ENCODE data around the gene PLB1. TPM values are rescaled to one million over a fixed set of nuclear protein-coding genes. Genes with fewer than 3 reads are reported as not detected.

PLB1 gene, protein sequence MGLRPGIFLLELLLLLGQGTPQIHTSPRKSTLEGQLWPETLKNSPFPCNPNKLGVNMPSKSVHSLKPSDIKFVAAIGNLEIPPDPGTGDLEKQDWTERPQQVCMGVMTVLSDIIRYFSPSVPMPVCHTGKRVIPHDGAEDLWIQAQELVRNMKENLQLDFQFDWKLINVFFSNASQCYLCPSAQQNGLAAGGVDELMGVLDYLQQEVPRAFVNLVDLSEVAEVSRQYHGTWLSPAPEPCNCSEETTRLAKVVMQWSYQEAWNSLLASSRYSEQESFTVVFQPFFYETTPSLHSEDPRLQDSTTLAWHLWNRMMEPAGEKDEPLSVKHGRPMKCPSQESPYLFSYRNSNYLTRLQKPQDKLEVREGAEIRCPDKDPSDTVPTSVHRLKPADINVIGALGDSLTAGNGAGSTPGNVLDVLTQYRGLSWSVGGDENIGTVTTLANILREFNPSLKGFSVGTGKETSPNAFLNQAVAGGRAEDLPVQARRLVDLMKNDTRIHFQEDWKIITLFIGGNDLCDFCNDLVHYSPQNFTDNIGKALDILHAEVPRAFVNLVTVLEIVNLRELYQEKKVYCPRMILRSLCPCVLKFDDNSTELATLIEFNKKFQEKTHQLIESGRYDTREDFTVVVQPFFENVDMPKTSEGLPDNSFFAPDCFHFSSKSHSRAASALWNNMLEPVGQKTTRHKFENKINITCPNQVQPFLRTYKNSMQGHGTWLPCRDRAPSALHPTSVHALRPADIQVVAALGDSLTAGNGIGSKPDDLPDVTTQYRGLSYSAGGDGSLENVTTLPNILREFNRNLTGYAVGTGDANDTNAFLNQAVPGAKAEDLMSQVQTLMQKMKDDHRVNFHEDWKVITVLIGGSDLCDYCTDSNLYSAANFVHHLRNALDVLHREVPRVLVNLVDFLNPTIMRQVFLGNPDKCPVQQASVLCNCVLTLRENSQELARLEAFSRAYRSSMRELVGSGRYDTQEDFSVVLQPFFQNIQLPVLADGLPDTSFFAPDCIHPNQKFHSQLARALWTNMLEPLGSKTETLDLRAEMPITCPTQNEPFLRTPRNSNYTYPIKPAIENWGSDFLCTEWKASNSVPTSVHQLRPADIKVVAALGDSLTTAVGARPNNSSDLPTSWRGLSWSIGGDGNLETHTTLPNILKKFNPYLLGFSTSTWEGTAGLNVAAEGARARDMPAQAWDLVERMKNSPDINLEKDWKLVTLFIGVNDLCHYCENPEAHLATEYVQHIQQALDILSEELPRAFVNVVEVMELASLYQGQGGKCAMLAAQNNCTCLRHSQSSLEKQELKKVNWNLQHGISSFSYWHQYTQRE (N-terminal part only)
- total RNA-seq (under 1 TPM in 1 of 2 experiments, not detected in 1; 0.34 TPM), polyA plus RNA-seq (under 1 TPM in 2 of 3 donors, not detected in 1; 0.29 to 0.34 TPM), total RNA-seq (0.32 to 13.6 (median 1.3) reads per million in 6 experiments)

DNA sequence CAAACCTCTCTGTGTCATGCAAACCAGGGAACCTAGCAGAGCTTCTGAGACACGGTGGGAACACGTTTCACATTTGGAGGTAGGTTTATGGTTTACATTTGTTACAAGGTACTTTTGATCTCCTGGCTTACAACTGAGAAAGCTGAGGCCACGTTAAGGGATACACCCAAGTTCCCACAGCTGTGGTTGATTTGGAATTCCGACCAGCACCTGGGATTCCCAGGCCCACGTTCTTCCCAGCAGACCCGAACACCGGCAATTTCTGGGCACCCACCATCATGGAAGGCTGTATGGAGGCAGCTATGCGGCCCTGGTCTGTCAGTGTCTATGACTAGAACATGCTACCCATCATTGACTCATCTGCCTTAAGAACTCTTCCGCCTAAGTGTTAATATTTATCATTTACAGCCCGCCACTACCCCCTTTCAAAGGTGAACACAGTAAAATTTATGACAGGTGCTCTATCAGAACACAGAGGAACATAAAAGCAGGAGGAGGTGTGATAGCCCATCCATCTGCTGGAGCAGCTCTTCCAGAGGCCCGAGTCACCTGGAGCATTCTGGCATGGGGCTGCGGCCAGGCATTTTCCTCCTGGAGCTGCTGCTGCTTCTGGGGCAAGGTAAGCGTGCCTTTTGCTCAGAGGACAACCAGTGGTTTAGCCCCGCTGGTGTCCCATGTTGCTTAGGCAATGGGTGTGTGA is at the start of gene PLB1:
Gene PLB1 (plus strand): TSS at position 510 of the 700 bp plus-strand sequence. CDS start 55 bp downstream, at position 565.
- H3K36me3 Mint-ChIP-seq: no peaks in the 10 kb centered on the region
- H3K27ac Mint-ChIP-seq: no peak within 1 kb of the TSS
- peaks cover 0 to 5% (median 0%) of the 10 kb centered on the region in 9 donors for H3K9me3 Mint-ChIP-seq
- peaks cover 0 to 6% (median 0%) of the 10 kb centered on the region in 5 donors for H3K27me3 Mint-ChIP-seq
- DNase-seq (no peak), ATAC-seq (no peak)
- no peaks in the 10 kb centered on the region for H3K4me1 Mint-ChIP-seq
- POLR2A ChIA-PET: no interaction called here
- H3K4me3 Mint-ChIP-seq: no peak within 1 kb of the TSS

DNA sequence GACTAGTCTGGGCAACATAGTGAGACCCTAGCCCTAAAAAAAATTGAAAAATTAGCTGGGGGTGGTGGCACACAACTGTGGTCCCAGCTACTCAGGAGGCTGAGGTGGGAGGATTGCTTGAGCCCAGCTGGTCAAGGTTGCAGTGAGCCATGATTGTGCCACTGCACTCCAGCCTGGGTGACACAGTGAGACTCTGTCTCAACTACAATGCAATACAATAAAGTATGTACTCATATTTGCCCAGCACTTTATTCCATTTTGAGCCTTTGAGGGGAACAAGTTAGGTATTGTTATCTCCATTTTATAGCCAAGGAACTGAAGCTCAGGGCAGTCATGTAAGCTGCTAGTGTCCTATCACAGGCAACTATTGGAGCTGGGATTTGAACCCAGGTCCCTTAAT is 49.3 kb upstream of the PLB1 start:
- Mint-ChIP-seq H3K27me3 (peaks cover 0 to 2% (median 0%) of the 10 kb centered on the region in 5 donors), H3K4me1 (peaks cover 0 to 21% (median 2%) of the 10 kb centered on the region in 4 donors), H3K27ac (no peak overlapping the region), H3K36me3 (no peaks in the 10 kb centered on the region), H3K4me3 (no peak overlapping the region), H3K9me3 (no peaks in the 10 kb centered on the region)
- ATAC-seq (no peak), DNase-seq (no peak)
- POLR2A ChIA-PET: no interaction called here

DNA sequence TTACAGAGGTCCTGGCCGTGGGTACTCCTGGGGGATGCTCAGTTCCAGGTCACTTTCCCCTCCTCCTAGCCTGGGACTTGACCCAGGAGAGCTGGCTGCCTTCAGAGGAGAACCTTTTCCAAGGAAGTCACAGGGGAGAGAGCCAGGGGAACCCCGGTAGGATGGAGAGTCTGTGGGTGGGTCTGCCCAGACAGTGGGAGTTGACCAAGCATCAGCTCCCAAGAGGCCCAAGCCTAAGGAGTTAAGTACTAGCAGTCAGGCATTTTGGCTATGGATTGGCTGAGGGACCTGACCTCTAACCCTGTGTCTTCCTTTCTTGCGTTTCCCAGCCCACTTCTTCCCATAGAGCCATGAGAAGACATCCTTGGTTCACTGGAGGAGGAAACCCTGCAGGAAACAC is 48.8 kb upstream of the PLB1 start:
- DNase-seq (no peak), ATAC-seq (no peak)

DNA sequence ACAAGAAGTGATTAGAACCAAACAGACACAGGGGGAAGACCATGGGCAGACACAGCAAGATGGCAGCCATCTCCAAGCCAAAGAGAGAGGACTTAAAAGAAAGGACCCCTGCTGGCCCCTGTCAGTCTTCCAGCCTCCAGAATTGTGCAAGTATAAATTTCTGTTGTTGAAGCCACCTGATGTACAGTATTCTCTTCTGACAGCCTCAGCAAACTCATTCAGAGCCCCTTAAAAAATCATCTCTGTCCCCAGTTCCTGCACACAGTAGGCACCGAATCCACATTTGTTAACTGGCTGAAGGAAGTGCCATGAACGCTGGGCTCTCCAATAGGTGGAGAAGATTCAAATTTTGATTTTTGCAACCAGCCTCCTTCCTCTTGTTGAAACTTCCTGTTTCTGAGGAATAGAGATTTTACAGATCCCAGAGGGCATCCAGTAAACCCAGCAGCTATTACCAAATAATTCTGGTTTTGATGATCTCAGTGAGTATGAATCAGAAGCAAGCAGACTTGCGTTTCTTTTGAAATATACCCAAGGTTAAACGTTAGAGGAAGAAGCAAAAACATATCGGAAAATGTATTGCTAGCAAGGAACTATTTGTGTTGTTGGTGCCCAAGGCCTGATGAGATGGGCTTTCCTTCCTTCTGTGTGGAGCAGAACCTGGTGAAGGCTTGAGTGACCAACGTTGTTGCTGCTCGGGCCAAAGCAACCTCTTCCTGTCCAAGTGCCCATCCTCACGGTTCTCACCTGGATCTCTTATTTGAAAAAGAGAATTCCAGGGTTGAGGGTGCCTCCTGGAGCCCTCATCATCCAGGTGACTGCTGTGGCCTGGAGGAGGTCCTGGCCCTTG is 47.7 kb upstream of the PLB1 start:
- H3K9me3 Mint-ChIP-seq: no peaks in the 10 kb centered on the region
- H3K36me3 Mint-ChIP-seq: no peaks in the 10 kb centered on the region
- no peak overlapping the region for H3K4me3 Mint-ChIP-seq
- ATAC-seq (no peak), DNase-seq (no peak)
- H3K4me1 Mint-ChIP-seq: peaks cover 1 to 21% (median 6%) of the 10 kb centered on the region in 4 donors
- no peaks in the 10 kb centered on the region for H3K27me3 Mint-ChIP-seq
- peak overlapping the region in 3 of 10 donors; percentile 24 to 64 (median 32) for H3K27ac Mint-ChIP-seq
- POLR2A ChIA-PET: no interaction called here

More for the DNA sequence above, 48.8 kb upstream of the PLB1 start:
- peaks cover under 1 to 21% (median 2%) of the 10 kb centered on the region in 4 donors for H3K4me1 Mint-ChIP-seq
- no peaks in the 10 kb centered on the region for H3K36me3 Mint-ChIP-seq
- H3K4me3 Mint-ChIP-seq: no peak overlapping the region
- no peaks in the 10 kb centered on the region for H3K9me3 Mint-ChIP-seq
- POLR2A ChIA-PET: no interaction called here
- no peak overlapping the region for H3K27ac Mint-ChIP-seq
- no peaks in the 10 kb centered on the region for H3K27me3 Mint-ChIP-seq

DNA sequence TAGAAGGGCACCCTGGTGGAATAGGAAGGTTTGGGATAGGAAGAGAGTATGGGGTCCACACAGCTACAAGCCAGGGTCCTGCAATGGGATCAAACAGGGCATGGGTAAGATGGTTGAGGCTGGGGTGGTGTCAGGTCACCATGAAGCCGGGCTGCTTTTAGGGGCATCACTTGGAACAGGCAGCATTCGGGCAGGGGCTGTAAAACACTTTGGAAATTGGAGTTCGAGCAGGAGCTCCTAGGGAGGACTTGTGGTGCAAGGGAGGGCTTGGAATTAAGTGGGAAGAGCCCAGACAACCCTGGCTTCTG is 47.1 kb upstream of the PLB1 start:
- Mint-ChIP-seq H3K27me3 (no peaks in the 10 kb centered on the region), H3K4me1 (peaks cover 1 to 21% (median 6%) of the 10 kb centered on the region in 4 donors), H3K9me3 (peaks cover 0 to 1% (median 0%) of the 10 kb centered on the region in 9 donors), H3K4me3 (no peak overlapping the region), H3K36me3 (no peaks in the 10 kb centered on the region), H3K27ac (peak overlapping the region in 2 of 10 donors; percentile 28 to 32)
- POLR2A ChIA-PET: no interaction called here
- DNase-seq (no peak), ATAC-seq (no peak)

DNA sequence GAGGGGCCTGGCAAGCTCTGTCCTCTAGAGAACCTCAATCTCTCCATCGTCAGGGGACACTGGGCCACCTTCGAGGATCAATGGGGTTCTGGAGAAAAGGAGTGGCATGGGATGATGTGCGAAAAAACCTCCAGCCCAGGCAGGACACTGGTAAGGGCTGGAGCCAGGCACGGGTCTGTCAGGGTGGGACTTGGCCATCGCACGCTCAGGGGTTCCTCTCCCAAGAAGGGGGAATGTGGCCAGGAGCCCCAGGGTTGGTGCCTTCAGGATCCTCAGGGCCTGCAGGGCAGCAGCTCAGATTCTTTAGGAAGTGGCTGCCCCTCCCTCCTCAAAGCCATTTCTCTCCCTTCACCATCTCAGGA is 46.8 kb upstream of the PLB1 start:
- Mint-ChIP-seq H3K27ac (peak overlapping the region in 3 of 10 donors; percentile 24 to 44 (median 32)), H3K4me1 (peaks cover 1 to 21% (median 6%) of the 10 kb centered on the region in 4 donors), H3K27me3 (no peaks in the 10 kb centered on the region), H3K36me3 (no peaks in the 10 kb centered on the region), H3K4me3 (no peak overlapping the region), H3K9me3 (peaks cover 0 to 1% (median 0%) of the 10 kb centered on the region in 9 donors)
- ATAC-seq (no peak), DNase-seq (no peak)
- POLR2A ChIA-PET: no interaction called here

DNA sequence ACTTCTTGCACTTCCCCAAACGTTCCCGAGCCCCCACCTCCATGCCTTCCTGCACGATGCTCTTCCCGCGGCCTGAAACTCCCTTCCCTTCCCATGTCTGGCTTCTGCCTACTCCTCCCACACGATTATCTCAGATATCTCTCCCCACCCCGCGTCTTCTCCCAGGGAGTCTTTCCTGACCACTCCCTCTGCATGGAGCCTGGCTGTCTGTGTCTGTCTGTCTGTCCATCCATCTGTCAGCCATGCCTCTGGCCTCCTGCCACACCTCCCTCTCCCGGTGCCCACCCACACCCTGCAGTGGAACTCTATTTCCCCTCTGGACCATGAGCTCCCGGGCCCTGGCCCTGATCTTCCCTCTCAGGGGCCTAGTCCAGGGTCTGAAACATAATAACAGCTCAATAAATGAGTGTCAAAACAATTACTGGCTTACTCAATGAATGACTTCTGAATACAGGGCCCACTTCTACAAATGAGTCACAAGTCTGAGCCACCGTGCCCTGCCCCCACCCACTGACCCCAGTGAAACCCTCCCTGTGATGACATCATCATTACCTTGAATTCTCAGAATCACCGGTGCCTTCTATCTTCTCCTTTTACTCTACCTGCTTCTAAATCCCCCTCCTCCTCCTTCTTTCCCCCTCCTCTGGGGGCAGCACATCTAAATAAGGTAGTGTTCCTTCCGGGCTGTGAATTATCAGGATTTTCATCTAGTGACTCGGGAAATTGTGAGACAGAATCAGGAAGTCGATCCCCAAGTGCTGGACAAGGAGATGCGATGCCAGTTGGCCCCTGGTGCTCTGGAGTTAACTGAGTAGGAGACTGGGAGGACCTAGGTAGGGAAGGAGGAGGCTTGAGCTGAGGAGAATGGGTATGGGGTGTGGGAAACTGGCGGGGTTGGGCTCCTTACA is 46.1 kb upstream of the PLB1 start:
- H3K4me1 Mint-ChIP-seq: peaks cover 1 to 21% (median 6%) of the 10 kb centered on the region in 4 donors
- ATAC-seq (no peak), DNase-seq (no peak)
- peaks cover 0 to 1% (median 0%) of the 10 kb centered on the region in 9 donors for H3K9me3 Mint-ChIP-seq
- POLR2A ChIA-PET: no interaction called here
- H3K27me3 Mint-ChIP-seq: no peaks in the 10 kb centered on the region
- H3K27ac Mint-ChIP-seq: peak overlapping the region in 5 of 10 donors; percentile 11 to 82 (median 44)
- peak overlapping the region in 1 of 10 donors; percentile 36 for H3K4me3 Mint-ChIP-seq
- H3K36me3 Mint-ChIP-seq: no peaks in the 10 kb centered on the region

DNA sequence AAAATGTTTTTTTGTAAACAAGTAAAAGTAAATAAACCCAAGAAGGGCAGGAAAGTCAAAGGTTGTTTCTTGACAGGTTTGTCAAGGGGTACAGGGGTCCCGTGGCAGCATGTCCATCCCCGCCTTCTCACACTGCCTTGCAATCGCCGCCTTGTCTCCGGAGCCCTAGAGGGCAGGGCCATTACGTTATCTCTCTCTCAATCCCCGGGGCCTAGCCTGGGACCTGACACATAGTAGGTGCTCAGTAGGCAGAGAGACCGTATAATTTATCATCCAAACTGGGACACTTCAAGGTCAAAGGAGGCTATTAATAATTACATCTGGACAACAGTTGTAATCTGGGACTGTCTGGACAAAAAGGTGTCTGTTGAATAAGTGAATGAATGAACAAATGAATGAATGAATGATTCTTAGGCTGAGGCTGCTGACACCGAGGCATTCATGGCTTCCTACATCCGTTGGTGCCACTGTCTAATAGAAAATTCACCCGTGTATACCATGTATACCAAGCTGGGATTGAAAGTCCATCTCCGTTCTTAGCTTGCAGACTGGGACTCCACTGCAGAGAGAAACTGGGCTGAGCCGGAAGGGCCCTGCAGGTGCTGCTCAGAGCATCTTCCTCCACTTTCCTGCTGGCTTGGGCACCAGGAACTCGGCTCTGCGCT is 44.8 kb upstream of the PLB1 start:
- peaks cover 0 to 1% (median 0%) of the 10 kb centered on the region in 9 donors for H3K9me3 Mint-ChIP-seq
- ATAC-seq (no peak), DNase-seq (no peak)
- no peaks in the 10 kb centered on the region for H3K27me3 Mint-ChIP-seq
- H3K4me1 Mint-ChIP-seq: peaks cover 1 to 21% (median 6%) of the 10 kb centered on the region in 4 donors
- no peak overlapping the region for H3K4me3 Mint-ChIP-seq
- no peaks in the 10 kb centered on the region for H3K36me3 Mint-ChIP-seq
- POLR2A ChIA-PET: no interaction called here
- peak overlapping the region in 2 of 10 donors; percentile 57 to 85 for H3K27ac Mint-ChIP-seq

DNA sequence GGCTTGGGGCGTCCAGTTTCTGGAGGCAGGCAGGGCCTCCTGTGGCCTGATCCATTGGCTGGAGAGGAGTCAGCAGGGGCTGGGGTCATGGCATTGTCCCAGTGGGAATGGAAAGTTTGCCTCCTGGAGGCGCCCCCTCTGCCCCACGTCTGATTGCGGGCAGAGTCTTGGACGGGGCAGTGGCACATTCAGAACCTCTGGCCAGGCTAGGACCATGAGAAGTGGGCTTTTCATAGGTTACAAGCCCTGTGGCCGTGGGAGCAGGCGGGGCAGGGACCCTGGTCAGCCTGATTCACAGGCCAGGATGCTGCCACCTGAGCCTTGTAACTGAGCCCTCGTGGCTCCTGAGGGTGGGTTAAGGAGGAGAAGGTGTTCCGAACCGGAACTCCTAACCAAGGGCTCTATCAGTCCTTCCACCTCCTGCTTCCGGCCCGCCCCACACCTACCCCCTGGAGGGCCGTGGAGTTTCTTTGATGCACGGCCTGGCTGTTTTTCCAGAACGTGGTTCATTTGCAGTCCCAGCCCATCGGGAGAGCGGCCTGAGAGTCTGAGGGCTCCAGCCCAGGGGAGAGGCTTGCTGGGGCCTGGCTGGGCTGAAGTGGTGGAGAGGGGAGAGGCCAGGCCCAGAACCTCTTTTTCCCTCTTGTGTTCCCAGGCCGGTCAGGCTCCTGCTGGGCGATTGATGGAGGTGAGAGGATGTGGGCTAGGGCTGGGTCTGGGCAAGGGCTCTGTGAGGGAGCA is 43.9 kb upstream of the PLB1 start:
- no peak for ATAC-seq
- DNase-seq: no peak
- POLR2A ChIA-PET: interaction anchor here (1.2 kb wide), 2 partner anchors 42 to 59 kb away, joined by 4 read pairs; partner anchors contain the start of gene FOSL2
- Mint-ChIP-seq H3K27ac (peak overlapping the region in 1 of 10 donors; percentile 18), H3K4me1 (peaks cover 1 to 21% (median 6%) of the 10 kb centered on the region in 4 donors), H3K36me3 (no peaks in the 10 kb centered on the region), H3K9me3 (peaks cover 0 to 1% (median 0%) of the 10 kb centered on the region in 9 donors), H3K4me3 (no peak overlapping the region), H3K27me3 (no peaks in the 10 kb centered on the region)
